Endometrium (tissue), 2 donors: ENCODE measurements around the gene AIFM2.
"Not testable (repeated sequence)": the region's sequence is repeated elsewhere in the genome, so short reads cannot be mapped to it uniquely, and the experiment has no call there.

Source experiments
- FAIRE-seq: peaks from 2 replicates; lab custom pipeline; 2012; peaks lifted over from hg19 to GRCh38; lab: Jason Lieb, UNC
- donor health status: control.
- donor health status: control.

Gene AIFM2

GRCh38 chr10:70132098-70133029 is at the start of gene AIFM2:
TSS of gene AIFM2 (minus strand) at chr10:70132825. CDS start at chr10:70124084, 8,741 bp downstream.
- no peak for FAIRE-seq

GRCh38 chr10:70179209-70179608 is 46.6 kb upstream of the AIFM2 start:
- not testable (repeated sequence) for FAIRE-seq

- FAIRE-seq: no peak
Observed at GRCh38 chr10:70178139-70178725, 45.6 kb upstream of the AIFM2 start.

GRCh38 chr10:70176441-70176840 is 43.8 kb upstream of the AIFM2 start:
- no peak for FAIRE-seq

- FAIRE-seq: no peak
Observed at GRCh38 chr10:70175516-70175915, 42.9 kb upstream of the AIFM2 start.

- no peak for FAIRE-seq
Observed at GRCh38 chr10:70174058-70174741, 41.6 kb upstream of the AIFM2 start.

GRCh38 chr10:70169649-70170364 is 37.2 kb upstream of the AIFM2 start:
- FAIRE-seq: no peak

- FAIRE-seq: no peak
Observed at GRCh38 chr10:70169011-70169410, 36.4 kb upstream of the AIFM2 start.

- no peak for FAIRE-seq
Observed at GRCh38 chr10:70167246-70167645, 34.6 kb upstream of the AIFM2 start.

GRCh38 chr10:70166394-70166793 is 33.8 kb upstream of the AIFM2 start:
- FAIRE-seq: no peak

GRCh38 chr10:70164163-70164562 is 31.5 kb upstream of the AIFM2 start:
- FAIRE-seq: no peak

- no peak for FAIRE-seq
Observed at GRCh38 chr10:70163448-70163847, 30.8 kb upstream of the AIFM2 start.

GRCh38 chr10:70162892-70163201 is 30.2 kb upstream of the AIFM2 start:
- no peak for FAIRE-seq

- FAIRE-seq: no peak
Observed at GRCh38 chr10:70162151-70162891, 29.7 kb upstream of the AIFM2 start.

GRCh38 chr10:70160798-70161197 is 28.2 kb upstream of the AIFM2 start:
- FAIRE-seq: no peak

- not testable (repeated sequence) for FAIRE-seq
Observed at GRCh38 chr10:70159366-70159765, 26.7 kb upstream of the AIFM2 start.

GRCh38 chr10:70158113-70158512 is 25.5 kb upstream of the AIFM2 start:
- FAIRE-seq: no peak

- FAIRE-seq: no peak
Observed at GRCh38 chr10:70155255-70155838, 22.7 kb upstream of the AIFM2 start.

- no peak for FAIRE-seq
Observed at GRCh38 chr10:70148516-70148915, 15.9 kb upstream of the AIFM2 start.

- FAIRE-seq: no peak
Observed at GRCh38 chr10:70147259-70147625, 14.6 kb upstream of the AIFM2 start.

- peak; percentile 98 for FAIRE-seq
Observed at GRCh38 chr10:70146489-70147258, 14.0 kb upstream of the AIFM2 start, which contains the start of gene TYSND1. TSS of gene TYSND1 (minus strand) at chr10:70146700. CDS start at chr10:70146586, 114 bp downstream.
